Peyer's patch (tissue), 4 donors: ENCODE data around the gene LRRC30.

Source experiments
- CTCF ChIP-seq, 6 experiments: fragments of 450-650 bp in 4 of 6; fragments of 200-600 bp in 2 of 6; sonication (generic) in 1 of 6; IDR thresholded peaks; one replicate each; pipeline ENCODE4 v1.5.1; 2017 to 2019; ENCODE audit warnings: antibody characterized with exemption in 6 of 6, mild to moderate bottlenecking in 3 of 6, moderate library complexity in 1 of 6
- POLR2A ChIP-seq, 2 donors: fragments of 450-650 bp; IDR thresholded peaks; one replicate each; pipeline ENCODE4 v1.5.1; 2017; ENCODE audit warnings: antibody characterized with exemption in 2 of 2, mild to moderate bottlenecking in 2 of 2, moderate library complexity in 2 of 2

- TF ChIP-seq CTCF (IDR thresholded peaks at IDR 0.05) (peak in 3 of 6 experiments; percentile 23 to 45 (median 38)), POLR2A (IDR thresholded peaks at IDR 0.05) (no peak)
Observed at GRCh38 chr18:7272311-7273049, 41.6 kb downstream of the LRRC30 start.
